ENCODE measurements around the gene PALM2AKAP2.

PALM2AKAP2 gene

DNA sequence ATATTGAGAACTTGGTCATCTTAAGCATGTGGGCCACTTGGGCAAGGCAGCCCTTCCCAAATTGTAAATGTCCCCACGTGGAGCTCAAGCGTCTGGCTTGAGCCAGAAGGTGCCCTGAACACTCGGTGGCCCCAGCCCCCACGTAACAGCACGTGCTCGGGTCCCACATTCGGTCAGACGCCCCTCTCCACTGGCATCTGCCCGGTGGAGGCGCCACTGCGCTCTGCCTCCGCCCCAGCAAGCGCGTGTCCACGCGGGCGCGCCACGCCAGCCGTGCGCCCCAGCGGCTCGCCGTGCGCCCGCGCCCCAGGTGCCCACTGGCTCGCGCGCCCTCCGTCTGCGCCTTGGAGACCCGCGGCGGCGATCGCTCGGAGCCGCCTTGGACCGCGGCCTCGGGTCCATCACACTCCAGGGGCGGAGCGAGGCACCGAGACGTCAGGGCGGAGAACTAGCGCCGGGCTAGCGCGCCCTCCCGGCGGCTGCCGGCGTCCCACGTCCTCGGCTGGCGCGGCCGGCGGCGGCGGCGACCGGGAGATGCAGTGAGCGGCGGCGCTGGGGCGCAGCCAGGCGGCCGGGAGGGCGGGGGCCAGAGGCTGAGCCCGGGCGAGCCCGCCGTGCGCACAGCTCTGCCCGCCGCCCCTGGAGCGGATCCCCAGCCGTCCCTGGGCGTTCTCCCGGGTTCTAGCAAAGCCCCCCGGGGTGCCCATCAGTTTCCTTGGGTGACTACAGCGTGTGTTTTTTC is at the start of gene PALM2AKAP2:
Gene PALM2AKAP2, plus strand, starts transcription at position 488 of the 742 bp plus-strand sequence. CDS start 291 bp downstream, outside the sequence.
- DNase-seq (ENCODE audit: low read depth, low spot score), result no peak

DNA sequence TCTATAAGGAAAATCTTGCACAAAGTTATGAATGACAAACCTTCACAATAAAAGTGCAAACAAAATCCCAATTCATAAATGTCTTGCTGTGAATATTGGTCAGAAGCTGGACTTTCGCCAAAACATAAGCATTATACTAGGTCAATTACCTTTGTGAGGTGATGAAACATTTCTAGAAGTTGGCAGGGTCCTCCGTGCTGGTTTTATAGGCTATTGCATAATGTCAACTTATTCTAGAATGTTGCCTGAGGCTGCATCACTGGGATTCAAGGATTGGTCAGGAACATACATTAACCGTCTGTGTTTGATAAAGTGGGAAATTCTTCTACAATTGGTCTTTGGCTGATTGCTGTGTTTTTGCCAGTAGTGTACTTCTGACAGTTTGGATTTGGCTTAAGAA is 49.8 kb upstream of the PALM2AKAP2 start:
- DNase-seq (ENCODE audit: low read depth, low spot score), result no peak

DNA sequence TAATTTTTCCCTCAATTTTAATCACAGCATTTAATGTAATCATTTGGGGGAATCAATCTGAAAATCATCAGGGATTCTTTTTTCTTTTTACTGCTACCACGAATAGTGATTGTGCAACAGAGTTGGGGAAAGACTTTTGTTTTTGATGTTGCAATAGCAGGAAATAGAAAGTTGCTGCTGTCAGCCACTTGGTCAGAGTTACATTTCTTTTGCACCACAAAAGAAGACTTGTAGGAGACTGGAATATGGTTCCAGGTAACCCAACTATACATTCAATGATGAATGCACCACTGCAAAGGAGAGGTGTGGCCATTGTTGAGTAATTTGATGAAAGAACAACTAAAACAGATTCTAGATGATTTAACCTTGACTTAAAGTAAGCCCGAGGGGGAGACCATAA is 46.3 kb upstream of the PALM2AKAP2 start:
- peak; percentile 33 for DNase-seq (ENCODE audit: low read depth, low spot score)

DNA sequence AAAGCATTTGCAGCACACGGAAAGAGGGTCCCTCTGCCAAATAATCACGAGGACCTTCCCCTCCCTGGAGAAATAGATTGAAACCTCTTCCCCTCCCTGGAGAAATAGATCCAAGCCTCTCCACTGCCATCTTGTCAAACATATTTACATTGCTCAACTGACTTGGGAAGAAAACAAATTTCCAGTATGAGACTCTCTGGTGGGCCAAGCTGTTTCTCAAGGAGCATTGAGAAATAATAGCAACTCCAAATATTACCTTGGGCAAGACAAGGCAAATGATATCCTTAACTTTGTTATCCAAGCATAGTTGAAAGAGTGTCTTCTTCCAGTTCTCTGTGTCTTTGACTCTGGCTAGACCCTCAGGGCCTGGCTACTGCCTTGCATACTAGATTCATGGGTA is 45.2 kb upstream of the PALM2AKAP2 start:
- DNase-seq (ENCODE audit: low read depth, low spot score), result no peak

DNA sequence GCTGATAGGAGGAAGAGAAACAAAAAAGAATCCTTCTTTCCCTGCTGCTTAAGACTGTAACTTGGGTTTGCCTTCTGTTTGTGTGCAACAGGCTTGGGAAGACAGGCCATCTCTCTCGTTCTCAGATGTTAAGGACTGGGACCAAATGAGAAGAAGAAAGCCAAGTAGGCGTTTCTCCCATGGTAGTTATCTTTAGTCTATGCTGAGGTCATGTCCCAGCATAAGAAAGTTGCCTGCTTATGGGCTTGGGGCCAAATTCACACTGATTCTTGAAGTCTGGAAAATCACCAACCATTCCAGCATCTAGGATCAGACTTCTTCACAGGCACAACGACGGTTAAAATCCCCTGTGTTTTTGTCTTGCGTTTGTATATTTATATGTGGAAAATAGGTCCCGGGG is 44.2 kb upstream of the PALM2AKAP2 start:
- no peak for DNase-seq (ENCODE audit: low read depth, low spot score)

DNA sequence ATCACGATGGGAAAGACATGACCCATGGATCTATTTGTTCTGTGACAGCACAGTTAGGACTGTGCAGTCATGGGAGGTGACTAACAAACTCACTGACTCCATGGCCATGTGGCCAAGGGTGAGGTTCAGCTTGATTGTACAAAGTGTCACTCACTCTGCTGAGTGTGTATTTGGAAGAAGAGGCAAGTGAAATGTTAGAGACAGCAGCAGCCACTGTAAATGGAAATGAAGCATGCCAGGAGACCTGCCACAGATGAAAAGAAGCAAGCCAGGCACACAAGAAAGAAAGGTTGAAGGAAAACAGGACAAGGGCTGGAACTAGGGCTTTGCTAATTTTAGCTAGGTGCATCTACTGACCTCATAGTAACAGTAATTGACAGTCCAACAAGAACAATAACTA is 42.7 kb upstream of the PALM2AKAP2 start:
- no peak for DNase-seq (ENCODE audit: low read depth, low spot score)

DNA sequence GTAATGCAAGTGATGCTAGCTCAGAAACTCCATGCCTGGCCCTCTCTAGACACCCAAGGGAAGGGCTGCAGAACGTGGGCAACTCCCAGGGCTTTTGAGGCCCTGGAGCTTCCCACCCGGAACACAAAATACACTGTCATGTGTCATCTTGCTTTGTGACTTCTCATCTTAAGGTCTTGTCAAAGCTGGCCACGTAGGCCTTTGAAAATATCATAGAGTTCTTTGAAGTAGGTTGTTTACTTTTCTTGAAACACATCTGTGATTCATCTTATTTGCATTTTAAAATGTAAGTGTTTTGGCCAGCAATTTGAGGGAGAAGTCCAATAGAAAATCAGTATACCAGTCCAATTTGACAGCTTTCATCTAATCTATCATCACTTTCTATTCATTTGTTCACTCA is 40.2 kb upstream of the PALM2AKAP2 start:
- no peak for DNase-seq (ENCODE audit: low read depth, low spot score)

DNA sequence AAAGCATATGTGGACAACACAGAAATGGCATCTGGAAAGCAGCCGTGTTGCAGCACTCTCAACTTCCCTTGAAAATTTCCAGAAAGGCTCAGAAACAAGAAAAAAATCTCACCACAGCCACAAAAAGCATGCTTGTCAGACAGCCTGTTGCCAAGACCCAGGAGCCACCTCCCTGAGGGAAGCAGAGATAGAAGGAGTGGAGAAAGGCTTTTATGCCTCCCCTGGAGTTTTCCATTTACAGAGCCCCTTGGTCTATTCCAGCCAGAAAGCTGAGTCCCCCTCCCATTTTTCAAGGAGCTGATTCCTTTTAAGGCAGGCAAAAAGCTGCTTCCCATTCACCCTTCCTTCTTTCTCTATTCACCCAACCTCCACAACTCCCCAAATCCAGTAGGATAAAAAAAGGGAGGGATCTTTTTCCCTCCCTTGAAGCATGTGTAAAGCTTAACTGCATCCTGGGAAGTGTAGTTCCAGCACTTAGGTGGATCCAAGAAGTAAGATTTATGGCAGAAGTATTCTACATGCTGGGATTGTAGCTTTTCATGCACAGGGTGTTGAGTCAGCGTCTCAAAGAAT is 37.1 kb upstream of the PALM2AKAP2 start:
- DNase-seq (ENCODE audit: low read depth, low spot score), result no peak

DNA sequence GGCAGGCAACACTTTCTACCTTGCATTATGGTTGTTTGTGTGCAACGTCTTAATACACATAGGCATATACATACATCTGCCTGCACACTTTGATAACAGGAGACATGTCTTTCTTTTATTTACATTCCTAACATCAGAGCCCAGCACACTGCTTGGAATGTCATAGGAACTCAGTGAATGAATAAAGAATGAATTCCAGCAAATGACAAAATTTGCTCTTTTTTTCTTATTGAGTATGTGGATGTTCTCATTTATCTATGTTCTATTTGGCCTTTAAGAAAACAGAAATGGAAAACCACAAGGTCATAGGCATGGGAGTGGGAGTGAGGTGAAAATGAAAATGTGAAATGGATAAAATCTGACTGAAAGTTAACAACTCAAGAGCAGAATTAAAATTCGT is 36.3 kb upstream of the PALM2AKAP2 start:
- DNase-seq (ENCODE audit: low read depth, low spot score), result no peak

DNA sequence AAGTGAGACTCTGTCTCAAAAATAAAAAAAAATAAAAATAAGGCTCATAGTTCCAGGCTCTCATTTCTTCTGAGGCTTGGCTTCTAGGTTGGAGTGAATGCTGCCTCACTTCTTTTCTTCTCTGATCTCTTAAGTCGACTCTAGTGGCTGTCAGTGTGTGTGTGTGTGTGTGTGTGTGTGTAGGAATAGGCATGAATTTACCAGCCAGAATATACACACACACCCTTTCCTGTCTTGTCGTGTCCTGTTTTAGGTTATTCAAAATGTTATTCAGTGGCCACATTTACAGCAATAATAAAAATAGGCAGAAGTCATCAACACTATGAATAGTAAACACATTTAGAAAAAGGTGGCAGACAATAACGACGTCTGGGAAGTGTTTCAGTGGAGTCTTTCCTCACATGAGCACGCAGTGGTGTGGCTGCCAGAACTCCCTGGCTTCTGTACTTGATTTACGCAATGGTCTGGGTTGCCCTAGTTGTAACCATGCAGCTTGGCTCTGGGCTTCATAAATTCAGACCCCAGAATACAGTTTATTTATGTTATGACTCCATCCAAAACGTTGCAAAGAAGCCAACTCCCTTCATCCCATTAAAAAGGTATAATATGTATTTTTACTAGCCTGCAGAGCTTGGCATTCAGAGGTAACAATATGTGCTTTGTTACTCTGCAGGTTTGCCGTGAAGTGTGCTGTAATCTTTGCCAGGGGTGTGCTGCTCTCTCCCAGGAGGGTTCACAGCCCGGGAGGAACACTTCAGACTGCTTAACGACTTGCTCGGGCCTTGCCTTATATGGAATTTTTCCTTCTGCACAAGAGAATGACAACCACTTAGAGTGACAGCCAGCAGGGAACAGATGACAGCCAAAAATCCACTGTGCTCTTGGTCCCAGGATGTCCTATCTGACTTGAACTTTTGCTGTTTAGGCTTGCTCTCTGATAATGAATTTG is 34.4 kb upstream of the PALM2AKAP2 start:
- no peak for DNase-seq (ENCODE audit: low read depth, low spot score)

DNA sequence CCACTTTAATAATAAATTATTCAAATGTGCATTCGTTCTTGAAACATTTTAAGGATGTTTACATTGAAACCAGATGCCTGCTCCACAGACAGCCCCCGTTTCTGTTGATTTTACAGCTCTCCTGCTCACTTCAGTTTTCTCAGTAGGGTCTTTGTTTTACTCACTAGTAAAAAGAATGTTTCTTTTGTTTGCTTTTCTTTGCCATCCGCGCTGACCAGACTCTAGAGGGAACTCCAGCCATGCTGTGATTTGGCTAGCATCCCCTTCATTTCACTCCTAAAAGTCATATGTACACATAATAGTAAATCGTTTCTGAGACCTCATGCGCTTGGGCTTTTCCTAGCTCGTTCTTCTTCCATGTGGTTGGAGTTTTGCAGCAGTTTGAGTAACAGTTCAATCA is 28.7 kb upstream of the PALM2AKAP2 start:
- DNase-seq (ENCODE audit: low read depth, low spot score), result peak; percentile 88

DNA sequence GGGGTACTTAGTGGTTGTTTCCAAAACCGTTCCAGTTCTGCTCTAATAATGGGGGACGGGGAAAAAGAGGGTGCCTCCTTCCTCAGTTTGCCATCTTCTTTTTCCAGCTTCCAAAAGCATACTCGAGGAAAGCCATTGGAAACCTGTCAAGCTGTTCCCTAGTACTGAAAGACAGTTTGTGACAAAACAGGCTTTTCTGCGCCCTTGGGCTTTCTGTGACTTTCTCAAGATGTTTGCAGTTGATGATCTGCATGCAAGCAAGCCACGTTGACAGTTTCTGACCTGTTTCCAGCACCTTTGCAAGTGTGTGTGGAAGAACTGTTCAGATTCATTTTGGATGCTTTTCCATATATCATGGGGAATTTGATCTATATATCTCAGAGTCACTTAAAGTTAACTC is 26.7 kb upstream of the PALM2AKAP2 start:
- no peak for DNase-seq (ENCODE audit: low read depth, low spot score)

DNA sequence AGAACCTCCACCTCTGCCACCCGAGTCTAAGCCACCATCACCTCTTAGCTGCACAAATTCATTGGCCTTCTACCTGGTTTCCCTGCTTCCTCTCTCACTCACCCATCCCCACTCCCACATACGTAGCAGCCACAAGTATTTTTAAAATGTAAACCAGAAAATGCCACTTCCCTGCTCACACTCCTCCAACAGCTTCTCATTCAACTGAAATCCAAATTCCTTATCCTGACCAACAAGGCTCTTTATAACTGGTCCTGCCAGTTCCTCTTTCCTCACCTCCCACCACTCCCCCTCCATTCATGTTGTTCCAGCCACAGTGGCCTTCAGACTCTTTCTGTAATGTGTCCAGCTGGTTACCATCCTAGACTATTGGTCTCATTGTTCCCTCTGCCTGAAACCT is 25.0 kb upstream of the PALM2AKAP2 start:
- no peak for DNase-seq (ENCODE audit: low read depth, low spot score)

DNA sequence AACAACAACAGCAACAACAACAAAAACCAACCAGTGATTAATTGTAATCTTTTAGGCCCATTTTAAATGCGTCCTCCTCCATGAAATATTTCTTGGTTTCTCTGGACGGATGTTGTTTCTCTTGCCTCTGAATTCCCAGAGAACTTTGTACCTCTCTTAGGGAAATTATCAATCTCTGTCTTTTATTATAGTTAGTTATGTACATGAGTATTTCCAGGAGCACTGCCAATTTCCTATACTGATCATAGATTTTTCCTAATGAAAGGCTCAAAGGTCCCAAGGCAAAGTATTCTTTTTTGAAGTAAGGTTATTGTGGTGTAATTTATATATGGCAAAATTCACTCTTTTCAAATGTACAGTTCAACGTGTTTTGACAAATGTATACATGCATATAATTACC is 20.4 kb upstream of the PALM2AKAP2 start:
- no peak for DNase-seq (ENCODE audit: low read depth, low spot score)

DNA sequence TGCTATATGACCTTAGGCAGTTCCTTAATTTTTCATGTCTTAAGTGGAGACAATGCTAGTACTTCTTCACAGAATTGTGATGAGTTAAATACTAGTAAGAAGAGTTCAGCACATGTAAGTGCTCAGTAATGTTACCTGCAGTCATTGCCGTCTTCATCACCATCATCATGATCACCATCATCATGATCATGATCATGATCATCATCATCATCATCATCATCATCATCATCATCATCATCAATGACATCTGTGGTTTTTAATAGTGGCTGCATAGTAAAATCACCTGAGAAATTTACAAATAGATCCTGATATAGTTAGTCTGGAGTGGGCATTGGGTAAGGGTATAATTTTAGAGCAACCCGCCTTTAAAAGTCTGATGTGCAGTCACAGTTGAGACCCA is 14.7 kb upstream of the PALM2AKAP2 start:
- no peak for DNase-seq (ENCODE audit: low read depth, low spot score)

DNA sequence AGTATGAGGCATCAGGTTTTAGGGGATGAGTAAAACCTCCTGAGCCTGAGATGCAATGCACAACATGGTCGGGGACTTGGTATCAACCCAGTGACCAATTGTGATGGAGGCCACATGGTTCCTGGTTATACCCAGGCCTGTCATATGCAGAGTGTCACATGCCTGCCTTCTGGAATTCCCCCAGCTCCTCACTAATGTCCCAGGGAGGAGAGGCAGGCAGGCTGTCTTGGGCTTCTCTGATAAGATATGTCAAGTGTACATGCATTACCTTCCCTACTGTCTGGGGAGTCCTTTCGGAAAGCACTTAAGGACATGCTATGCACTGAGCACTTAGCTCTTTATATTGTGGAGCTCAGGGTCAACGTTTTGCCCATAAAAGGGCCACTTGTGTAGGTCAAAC is 14.2 kb upstream of the PALM2AKAP2 start:
- DNase-seq (ENCODE audit: low read depth, low spot score), result no peak

DNA sequence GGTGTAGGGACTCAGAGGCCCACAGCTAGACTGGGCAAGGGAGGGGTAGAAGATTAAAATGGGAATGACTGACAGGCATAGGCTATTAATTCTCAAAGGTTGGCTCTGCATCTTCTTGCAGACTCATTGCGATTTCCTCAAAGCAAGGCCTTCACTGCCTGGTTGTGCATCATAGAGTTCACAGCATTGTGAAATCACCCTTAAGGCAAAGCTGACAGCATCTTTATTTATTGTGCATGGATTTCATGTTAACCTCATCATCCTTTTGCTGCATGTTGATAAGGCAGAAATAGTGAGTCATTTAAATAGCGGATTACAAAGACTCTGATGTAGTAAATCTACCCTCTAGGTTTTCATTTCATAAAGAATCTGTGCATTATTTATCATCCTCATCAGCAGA is 13.6 kb upstream of the PALM2AKAP2 start:
- no peak for DNase-seq (ENCODE audit: low read depth, low spot score)

DNA sequence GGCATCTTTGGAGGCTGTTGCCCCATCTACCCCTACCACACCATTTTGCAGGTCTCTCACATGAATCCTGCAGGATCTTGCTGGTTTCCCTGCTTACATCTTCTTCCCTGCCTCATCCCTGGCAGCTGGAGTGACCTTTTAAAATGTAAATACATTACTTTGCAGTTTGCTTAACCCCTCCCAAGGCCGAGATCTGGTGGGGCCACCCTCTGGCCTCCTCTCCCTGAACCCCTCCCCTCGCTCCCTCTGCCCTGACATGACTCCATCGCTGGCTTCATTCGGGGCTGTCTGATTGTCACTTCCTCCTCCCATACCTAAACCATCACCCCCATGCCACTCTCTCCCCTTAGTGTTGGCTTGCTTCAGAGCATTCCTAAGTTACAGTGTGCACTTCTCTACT is 12.6 kb upstream of the PALM2AKAP2 start:
- no peak for DNase-seq (ENCODE audit: low read depth, low spot score)

DNA sequence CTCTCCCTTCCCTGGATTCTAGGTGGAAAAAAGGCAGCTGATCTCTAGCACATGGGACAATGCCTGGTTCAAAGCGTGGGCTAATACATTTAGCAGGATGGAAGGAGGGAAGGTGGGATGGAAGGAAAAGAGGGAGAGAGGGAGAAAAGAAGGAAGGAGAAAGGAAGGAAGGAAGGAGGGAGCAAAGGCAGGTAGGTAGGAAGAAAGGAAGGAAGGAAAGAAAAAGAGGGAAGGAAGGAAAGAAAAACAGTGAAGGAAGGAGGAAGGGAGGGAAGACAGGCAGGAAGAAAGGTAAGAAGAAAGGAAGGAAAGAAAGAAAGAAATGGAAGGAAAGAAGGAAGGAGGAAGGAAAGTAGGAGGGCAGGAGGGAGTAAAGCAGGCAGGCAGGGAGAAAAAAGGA is 12.2 kb upstream of the PALM2AKAP2 start:
- DNase-seq (ENCODE audit: low read depth, low spot score), result no peak

DNA sequence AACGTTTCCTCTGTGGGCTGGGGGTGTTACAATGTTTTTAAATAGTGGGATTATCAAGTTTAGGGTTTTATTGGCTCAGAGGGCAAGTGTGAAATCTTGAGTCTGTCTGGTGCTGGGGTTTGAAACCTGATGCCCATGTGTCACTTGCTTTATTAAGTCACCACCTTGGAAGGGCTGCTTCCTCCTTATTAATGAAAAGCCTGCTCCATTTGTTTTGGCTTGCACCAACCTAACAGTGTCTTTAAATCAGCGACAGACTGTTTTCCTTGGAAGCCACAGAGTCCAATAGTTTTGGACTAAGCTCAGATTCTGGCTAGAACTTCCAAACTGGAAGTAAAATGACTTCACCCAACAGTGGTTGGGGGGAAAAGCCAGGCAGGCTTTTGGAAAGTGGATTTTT is 10.7 kb upstream of the PALM2AKAP2 start:
- no peak for DNase-seq (ENCODE audit: low read depth, low spot score)

DNA sequence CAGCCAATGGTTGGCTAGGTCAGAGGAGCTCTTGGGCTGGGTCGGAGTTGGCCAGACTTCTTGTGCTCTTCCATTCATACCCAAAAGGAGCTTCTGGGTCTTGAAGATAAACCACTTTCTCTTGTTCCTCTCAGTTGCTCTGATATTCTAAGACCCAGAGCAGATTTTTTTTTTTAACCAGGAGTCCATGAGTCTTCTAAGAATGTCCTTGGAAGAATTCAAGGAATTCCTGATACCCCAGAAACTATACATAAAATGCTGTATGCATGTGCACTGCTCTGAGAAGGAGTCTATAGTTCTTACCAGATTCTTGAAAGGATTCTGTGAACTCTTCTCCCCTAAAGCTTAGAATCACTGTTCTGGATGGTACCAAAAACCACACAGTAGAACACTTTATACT is 9.9 kb upstream of the PALM2AKAP2 start:
- DNase-seq (ENCODE audit: low read depth, low spot score), result no peak

DNA sequence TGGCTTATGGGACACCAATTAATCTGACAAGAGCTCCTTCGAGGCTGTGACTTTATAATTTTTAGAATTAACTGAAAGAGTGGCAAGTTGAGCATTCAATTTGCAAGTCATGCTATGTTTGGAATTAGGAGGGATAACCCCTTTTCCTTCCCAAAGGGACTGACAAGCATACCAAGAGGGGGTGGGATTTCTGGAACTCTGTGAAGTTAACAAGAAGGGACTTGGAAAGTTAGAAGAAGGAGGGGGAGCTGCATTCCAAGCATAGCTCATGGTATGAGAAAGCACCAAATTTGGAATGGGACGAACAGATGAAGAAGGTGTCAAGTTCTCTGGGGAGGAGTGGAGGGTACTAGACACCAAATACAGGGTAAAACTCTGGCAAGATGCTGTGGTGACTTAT is 8.9 kb upstream of the PALM2AKAP2 start:
- no peak for DNase-seq (ENCODE audit: low read depth, low spot score)
